ENCODE measurements around the gene PCDH1. TPM values are rescaled to one million over a fixed set of nuclear protein-coding genes. Genes with fewer than 3 reads are reported as not detected.

Gene PCDH1
- total and polyA plus RNA-seq, 2 of the 13 experiments (the other 11 are each of a cell fraction or from before 2014, with no cell fraction given) = 0.11 to 0.83 TPM

- Histone ChIP-seq H3K4me2 (ENCODE audit: low read depth, low read length) (no peak overlapping the region), H3K4me3 (replicated peaks in 1 of 3; ENCODE audit: insufficient read depth in 1 of 3, low read depth in 2 of 3, low read length in 3 of 3) (no peak overlapping the region), H3K9ac (ENCODE audit: insufficient read depth, low read depth, low read length) (no peak overlapping the region), H2AFZ (ENCODE audit: low read length) (no peak overlapping the region), H3K36me3 (replicated peaks in 1 of 2; ENCODE audit: control insufficient read depth in 1 of 2, insufficient read depth in 2 of 2, low read length in 2 of 2) (no peaks in the 10 kb centered on the region), H4K20me1 (ENCODE audit: insufficient read depth, low read length) (no peaks in the 10 kb centered on the region), H3K27ac (ENCODE audit: extremely low read length, insufficient read depth, low read length) (no peak overlapping the region), H3K79me2 (ENCODE audit: insufficient read depth, low read length) (no peaks in the 10 kb centered on the region), H3K4me1 (ENCODE audit: insufficient read depth, low read length) (no peaks in the 10 kb centered on the region), H3K9me3 (ENCODE audit: low read length) (no peaks in the 10 kb centered on the region), H3K27me3 (ENCODE audit: control insufficient read depth in 1 of 2, insufficient read depth in 2 of 2, low read length in 2 of 2) (peaks cover 11 to 63% of the 10 kb centered on the region in 2 experiments; a peak in 4 of 5 replicates)
- BruUV-seq (replicated peaks) = no TSS peak
- POLR2A ChIA-PET = no interaction called here
- CTCF ChIA-PET (ENCODE audit: low intra/inter-chr PET ratio, low total read pairs) = no interaction called here
- DNase-seq (ENCODE audit: low spot score) = no peak
- 0% methylated on average over 2 of the region's 2 CpGs for WGBS (ENCODE audit: low lambda C conversion rate)
- ATAC-seq = no peak
- in situ Hi-C loops (cut with HindIII; ENCODE audit: extremely low pct_ligation_motif_present, low pct_unique_long_range_greater_than_20kb) (no loop called here), intact Hi-C loops (cut with micrococcal nuclease; ENCODE audit: unreplicated experiment) (no loop called here)
- FAIRE-seq = no peak
- TF ChIP-seq FOXC1 (CRISPR knock-in tag; IDR thresholded peaks at IDR 0.05; ENCODE audit: borderline replicate concordance) = no peak
- no peak for TF ChIP-seq THYN1 (CRISPR knock-in tag; IDR thresholded peaks at IDR 0.05; ENCODE audit: borderline replicate concordance, low read depth)
- TF ChIP-seq PAWR (CRISPR knock-in tag; IDR thresholded peaks at IDR 0.05; ENCODE audit: borderline replicate concordance) = no peak
- TF ChIP-seq BRF2 (CRISPR knock-in tag; IDR thresholded peaks at IDR 0.05) = no peak
- TF ChIP-seq NFKB2 (CRISPR knock-in tag; IDR thresholded peaks at IDR 0.05; ENCODE audit: borderline replicate concordance) = no peak
- TF ChIP-seq NPAS2 (CRISPR knock-in tag; IDR thresholded peaks at IDR 0.05; ENCODE audit: borderline replicate concordance) = no peak
- TF ChIP-seq ERF (CRISPR knock-in tag; IDR thresholded peaks at IDR 0.05) = no peak
- TF ChIP-seq NFKBIZ (CRISPR knock-in tag; IDR thresholded peaks at IDR 0.05) = no peak
- TF ChIP-seq, protein P1, sequence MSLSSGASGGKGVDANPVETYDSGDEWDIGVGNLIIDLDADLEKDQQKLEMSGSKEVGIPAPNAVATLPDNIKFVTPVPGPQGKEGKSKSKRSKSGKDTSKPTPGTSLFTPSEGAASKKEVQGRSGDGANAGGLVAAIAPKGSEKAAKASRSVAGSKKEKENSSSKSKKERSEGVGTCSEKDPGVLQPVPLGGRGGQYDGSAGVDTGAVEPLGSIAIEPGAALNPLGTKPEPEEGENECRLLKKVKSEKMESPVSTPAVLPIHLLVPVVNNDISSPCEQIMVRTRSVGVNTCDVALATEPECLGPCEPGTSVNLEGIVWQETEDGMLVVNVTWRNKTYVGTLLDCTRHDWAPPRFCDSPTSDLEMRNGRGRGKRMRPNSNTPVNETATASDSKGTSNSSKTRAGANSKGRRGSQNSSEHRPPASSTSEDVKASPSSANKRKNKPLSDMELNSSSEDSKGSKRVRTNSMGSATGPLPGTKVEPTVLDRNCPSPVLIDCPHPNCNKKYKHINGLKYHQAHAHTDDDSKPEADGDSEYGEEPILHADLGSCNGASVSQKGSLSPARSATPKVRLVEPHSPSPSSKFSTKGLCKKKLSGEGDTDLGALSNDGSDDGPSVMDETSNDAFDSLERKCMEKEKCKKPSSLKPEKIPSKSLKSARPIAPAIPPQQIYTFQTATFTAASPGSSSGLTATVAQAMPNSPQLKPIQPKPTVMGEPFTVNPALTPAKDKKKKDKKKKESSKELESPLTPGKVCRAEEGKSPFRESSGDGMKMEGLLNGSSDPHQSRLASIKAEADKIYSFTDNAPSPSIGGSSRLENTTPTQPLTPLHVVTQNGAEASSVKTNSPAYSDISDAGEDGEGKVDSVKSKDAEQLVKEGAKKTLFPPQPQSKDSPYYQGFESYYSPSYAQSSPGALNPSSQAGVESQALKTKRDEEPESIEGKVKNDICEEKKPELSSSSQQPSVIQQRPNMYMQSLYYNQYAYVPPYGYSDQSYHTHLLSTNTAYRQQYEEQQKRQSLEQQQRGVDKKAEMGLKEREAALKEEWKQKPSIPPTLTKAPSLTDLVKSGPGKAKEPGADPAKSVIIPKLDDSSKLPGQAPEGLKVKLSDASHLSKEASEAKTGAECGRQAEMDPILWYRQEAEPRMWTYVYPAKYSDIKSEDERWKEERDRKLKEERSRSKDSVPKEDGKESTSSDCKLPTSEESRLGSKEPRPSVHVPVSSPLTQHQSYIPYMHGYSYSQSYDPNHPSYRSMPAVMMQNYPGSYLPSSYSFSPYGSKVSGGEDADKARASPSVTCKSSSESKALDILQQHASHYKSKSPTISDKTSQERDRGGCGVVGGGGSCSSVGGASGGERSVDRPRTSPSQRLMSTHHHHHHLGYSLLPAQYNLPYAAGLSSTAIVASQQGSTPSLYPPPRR (CRISPR knock-in tag; IDR thresholded peaks at IDR 0.05; ENCODE audit: borderline replicate concordance) = no peak
- TF ChIP-seq ZNF230 (CRISPR knock-in tag; IDR thresholded peaks at IDR 0.05) = no peak
- TF ChIP-seq ZNF672 (CRISPR knock-in tag; IDR thresholded peaks at IDR 0.05) = no peak
- no peak for TF ChIP-seq REPIN1 (CRISPR knock-in tag; IDR thresholded peaks at IDR 0.05; ENCODE audit: borderline replicate concordance, low read depth)
- TF ChIP-seq RARG (CRISPR knock-in tag; IDR thresholded peaks at IDR 0.05; ENCODE audit: low read depth) = no peak
- TF ChIP-seq IRX3 (CRISPR knock-in tag; IDR thresholded peaks at IDR 0.05; ENCODE audit: borderline replicate concordance, low read depth) = no peak
Observed at GRCh38 chr5:141808857-141809256, 69.4 kb downstream of the PCDH1 start.
